Osteoblast (primary cell): ENCODE measurements around the gene IFT122. TPM values are rescaled to one million over a fixed set of nuclear protein-coding genes. Genes with fewer than 3 reads are reported as not detected.

Experiments used
- DNase-seq: peaks from one replicate; pipeline ENCODE4 v3.0.0; 2011; ENCODE audit warnings: low spot score, mixed read lengths; ENCODE audit not compliant: insufficient read length; ENCODE audit errors: missing footprints
- H2AFZ ChIP-seq: 2 replicates; pipeline ENCODE4 v1.6.0; 2011; ENCODE audit warnings: mild to moderate bottlenecking, low read length
- H3K27ac ChIP-seq: 2 replicates; pipeline ENCODE4 v1.5.1; 2011; ENCODE audit warnings: mild to moderate bottlenecking, low read depth, low read length, moderate library complexity
- H3K27me3 ChIP-seq: 2 replicates; pipeline ENCODE4 v1.6.0; 2012; ENCODE audit warnings: mild to moderate bottlenecking, control low read depth, inconsistent platforms, low read length, moderate library complexity; ENCODE audit not compliant: insufficient read depth
- H3K36me3 ChIP-seq: 2 replicates; pipeline ENCODE4 v1.5.1; 2011; ENCODE audit warnings: mild to moderate bottlenecking, low read length, control low read depth, moderate library complexity; ENCODE audit not compliant: insufficient read depth
- H3K4me1 ChIP-seq: 2 replicates; pipeline ENCODE4 v1.5.1; 2011; ENCODE audit warnings: mild to moderate bottlenecking, low read length, control low read depth, moderate library complexity; ENCODE audit not compliant: insufficient read depth
- H3K4me2 ChIP-seq: 2 replicates; pipeline ENCODE4 v1.6.0; 2011; ENCODE audit warnings: mild to moderate bottlenecking, low read length; ENCODE audit not compliant: insufficient read depth
- H3K4me3 ChIP-seq: fragments of 200-600 bp; sonication (generic); 3 replicates; pipeline ENCODE4 v1.5.1; 2012; ENCODE audit warnings: mild to moderate bottlenecking, low read length, inconsistent platforms; ENCODE audit not compliant: insufficient read depth
- H3K79me2 ChIP-seq: 2 replicates; pipeline ENCODE4 v1.6.0; 2012; ENCODE audit warnings: mild to moderate bottlenecking, low read length, control low read depth, inconsistent platforms; ENCODE audit not compliant: insufficient read depth
- H3K9me3 ChIP-seq: 2 replicates; pipeline ENCODE4 v1.5.1; 2011; ENCODE audit warnings: low read depth, low read length, control low read depth
- H4K20me1 ChIP-seq: 2 replicates; pipeline ENCODE4 v1.6.0; 2012; ENCODE audit warnings: mild to moderate bottlenecking, low read length, control low read depth; ENCODE audit not compliant: insufficient read depth
- small RNA-seq: library from RNA; depleted of rRNA; stranded (forward); fragments of <200 nt; gene quantifications from one replicate; pipeline ENCODE3, GENCODE V24; 2012
- total RNA-seq: library from RNA; depleted of rRNA; stranded (reverse); fragments of >200 nt; gene quantifications from 2 replicates; pipeline ENCODE4 v1.2.3, GENCODE V29; 2012
- TF ChIP-seq, protein P1 (sequence below): IDR thresholded peaks from 2 replicates; pipeline ENCODE4 v1.5.1; 2011; ENCODE audit warnings: mild to moderate bottlenecking, low read depth, low read length, moderate library complexity; ENCODE audit errors: extremely low read depth

Gene IFT122
- total RNA-seq, 1 donor, result 30.4 TPM

DNA sequence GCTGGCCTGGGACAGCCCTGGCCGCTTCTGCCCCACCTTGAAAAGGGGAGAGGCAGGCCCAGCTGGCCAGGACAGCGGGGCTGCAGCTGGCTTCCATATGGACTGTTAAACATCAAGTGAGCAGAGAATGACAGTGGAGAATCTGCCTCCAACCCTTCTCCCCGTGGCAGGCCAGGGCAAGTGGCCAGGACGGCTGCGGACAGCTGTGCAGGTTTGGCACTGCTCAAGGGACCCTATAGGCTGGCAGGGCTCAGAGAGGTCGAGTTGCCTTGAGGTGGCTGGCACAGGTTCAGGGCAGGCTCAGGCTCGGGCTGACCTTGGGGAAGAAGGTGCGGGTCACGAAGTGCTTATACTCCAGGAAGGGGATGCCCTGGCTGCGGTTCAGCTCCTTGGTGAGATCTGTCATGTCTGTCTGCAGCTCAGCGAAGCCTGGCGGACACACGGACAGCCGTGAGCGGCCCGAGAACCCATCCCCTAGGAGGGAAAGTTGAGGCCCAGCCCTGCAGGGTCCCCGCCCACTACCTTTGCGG is 127.2 kb downstream of the IFT122 start:
- H3K4me3 ChIP-seq, result no peak overlapping the region
- TF ChIP-seq, protein P1, sequence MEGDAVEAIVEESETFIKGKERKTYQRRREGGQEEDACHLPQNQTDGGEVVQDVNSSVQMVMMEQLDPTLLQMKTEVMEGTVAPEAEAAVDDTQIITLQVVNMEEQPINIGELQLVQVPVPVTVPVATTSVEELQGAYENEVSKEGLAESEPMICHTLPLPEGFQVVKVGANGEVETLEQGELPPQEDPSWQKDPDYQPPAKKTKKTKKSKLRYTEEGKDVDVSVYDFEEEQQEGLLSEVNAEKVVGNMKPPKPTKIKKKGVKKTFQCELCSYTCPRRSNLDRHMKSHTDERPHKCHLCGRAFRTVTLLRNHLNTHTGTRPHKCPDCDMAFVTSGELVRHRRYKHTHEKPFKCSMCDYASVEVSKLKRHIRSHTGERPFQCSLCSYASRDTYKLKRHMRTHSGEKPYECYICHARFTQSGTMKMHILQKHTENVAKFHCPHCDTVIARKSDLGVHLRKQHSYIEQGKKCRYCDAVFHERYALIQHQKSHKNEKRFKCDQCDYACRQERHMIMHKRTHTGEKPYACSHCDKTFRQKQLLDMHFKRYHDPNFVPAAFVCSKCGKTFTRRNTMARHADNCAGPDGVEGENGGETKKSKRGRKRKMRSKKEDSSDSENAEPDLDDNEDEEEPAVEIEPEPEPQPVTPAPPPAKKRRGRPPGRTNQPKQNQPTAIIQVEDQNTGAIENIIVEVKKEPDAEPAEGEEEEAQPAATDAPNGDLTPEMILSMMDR, result no peak
- no peaks in the 10 kb centered on the region for H3K9me3 ChIP-seq
- no peaks in the 10 kb centered on the region for H3K4me1 ChIP-seq
- no peak overlapping the region for H3K4me2 ChIP-seq
- H3K27me3 ChIP-seq, result no peaks in the 10 kb centered on the region
- H2AFZ ChIP-seq, result no peak overlapping the region
- no peaks in the 10 kb centered on the region for H4K20me1 ChIP-seq
- H3K27ac ChIP-seq, result no peak overlapping the region
- H3K36me3 ChIP-seq, result peaks cover 83% of the 10 kb centered on the region
- DNase-seq, result no peak
- H3K79me2 ChIP-seq, result no peaks in the 10 kb centered on the region

DNA sequence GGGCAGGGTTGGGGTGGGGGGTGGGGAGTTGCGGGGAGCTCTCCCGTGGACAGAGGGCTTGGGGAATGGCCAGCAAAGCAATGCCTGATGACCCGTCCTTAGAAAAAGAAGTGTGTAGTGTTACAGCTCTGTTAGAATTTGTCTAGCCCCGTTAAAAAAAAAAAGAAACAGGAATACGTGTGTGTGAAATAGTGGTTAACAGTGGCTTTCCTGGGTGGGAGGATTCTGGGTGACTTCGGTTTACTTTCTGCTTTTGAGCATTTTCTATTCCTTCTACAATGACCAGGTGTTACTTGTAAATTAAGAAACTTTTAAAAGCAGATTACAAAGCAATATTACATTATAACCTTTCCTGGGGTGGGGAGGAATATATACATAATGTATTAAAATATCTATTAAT is 127.9 kb downstream of the IFT122 start:
- TF ChIP-seq, protein P1, result no peak
- no peak overlapping the region for H3K4me3 ChIP-seq
- H3K79me2 ChIP-seq, result no peaks in the 10 kb centered on the region
- H3K9me3 ChIP-seq, result no peaks in the 10 kb centered on the region
- no peaks in the 10 kb centered on the region for H3K27me3 ChIP-seq
- DNase-seq, result no peak
- no peak overlapping the region for H3K27ac ChIP-seq
- no peak overlapping the region for H2AFZ ChIP-seq
- no peaks in the 10 kb centered on the region for H3K4me1 ChIP-seq
- H3K4me2 ChIP-seq, result no peak overlapping the region
- H3K36me3 ChIP-seq, result peaks cover 81% of the 10 kb centered on the region
- no peaks in the 10 kb centered on the region for H4K20me1 ChIP-seq

DNA sequence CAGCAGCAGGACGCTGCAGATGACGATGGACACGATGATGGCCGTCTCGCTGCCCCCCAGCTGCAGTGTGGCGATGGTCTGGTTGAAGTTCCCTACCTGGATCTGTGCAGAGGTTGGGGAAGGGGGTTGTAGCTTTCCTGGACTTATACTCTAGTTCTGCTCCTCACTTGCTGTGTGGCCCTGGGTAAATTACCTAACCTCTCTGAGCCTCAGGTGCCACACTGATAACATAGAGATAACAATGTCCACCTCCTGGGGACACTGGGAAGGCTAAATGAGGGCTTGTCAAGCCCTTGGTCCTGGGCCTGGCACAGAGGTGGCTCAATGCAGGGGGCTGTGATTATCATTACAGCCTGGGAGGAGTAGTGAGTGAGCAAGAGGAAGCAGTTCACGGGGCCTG is 129.8 kb downstream of the IFT122 start:
- H2AFZ ChIP-seq, result no peak overlapping the region
- H4K20me1 ChIP-seq, result no peaks in the 10 kb centered on the region
- TF ChIP-seq, protein P1, result no peak
- no peaks in the 10 kb centered on the region for H3K4me1 ChIP-seq
- no peaks in the 10 kb centered on the region for H3K79me2 ChIP-seq
- H3K27me3 ChIP-seq, result no peaks in the 10 kb centered on the region
- no peaks in the 10 kb centered on the region for H3K9me3 ChIP-seq
- H3K4me3 ChIP-seq, result no peak overlapping the region
- no peak for DNase-seq
- H3K27ac ChIP-seq, result no peak overlapping the region
- H3K36me3 ChIP-seq, result peaks cover 85% of the 10 kb centered on the region
- no peak overlapping the region for H3K4me2 ChIP-seq

Small RNA genes lying within 50 kb of the gene (small RNA-seq; reads per million reads assigned to genes)
- 0.22 reads per million for gene SNORA7B

Other genes with a start within 250 kb of the IFT122 start
- 297 and 305 TPM in 2 replicates for gene COPG1, start 190.6 kb upstream of the IFT122 start, total RNA-seq
- 10.5 and 11.8 TPM in 2 replicates for gene HMCES, start 161.4 kb upstream of the IFT122 start, total RNA-seq
- under 0.01 TPM in 2 replicates for gene EFCAB12, start 11.6 kb upstream of the IFT122 start, total RNA-seq
- 37.1 and 41.3 TPM in 2 replicates for gene MBD4, start 276 bp upstream of the IFT122 start, total RNA-seq
- gene RHO, start 88.4 kb downstream of the IFT122 start, total RNA-seq, result not detected in 2 replicates
- gene H1-8, start 103.0 kb downstream of the IFT122 start, total RNA-seq, result not detected in 2 replicates
- gene PLXND1, start 166.5 kb downstream of the IFT122 start, total RNA-seq, result 126 and 134 TPM in 2 replicates